ENCODE data around the gene TERC. TPM values are rescaled to one million over a fixed set of nuclear protein-coding genes. Genes with fewer than 3 reads are reported as not detected.

TERC gene
- total RNA-seq, 2 experiments from 2014 or later, result 11.5 to 19.2 TPM

GRCh38 chr3:169769287-169770181 lies 4.7 kb upstream of the TERC start, which contains the start of gene ACTRT3:
Gene ACTRT3 (minus strand): TSS chr3:169769561. CDS start chr3:169769520, 41 bp downstream.
- Mint-ChIP-seq H3K27me3 (no peaks in the 10 kb centered on the region), H3K4me3 (peak within 1 kb of the TSS; percentile 87), H3K9me3 (no peaks in the 10 kb centered on the region), H3K36me3 (peaks cover 4% of the 10 kb centered on the region), H3K27ac (peak within 1 kb of the TSS; percentile 79), H3K4me1 (ENCODE audit: low read depth) (peaks cover 21% of the 10 kb centered on the region)
- ChIA-PET CTCF (interaction anchor here (1.3 kb wide), 1 partner anchor 9 kb away, joined by 3 read pairs; no protein-coding TSS in a partner anchor), POLR2A (interaction anchor here (0.7 kb wide), 1 partner anchor 198 kb away, joined by 3 read pairs; no protein-coding TSS in a partner anchor)
- intact Hi-C loops (cut with micrococcal nuclease), result loop anchor here (10.0 kb wide), 1 partner anchor 655 kb away; no protein-coding TSS in a partner anchor
- DNase-seq, result peak; percentile 74

- Mint-ChIP-seq H3K4me1 (ENCODE audit: low read depth) (peaks cover 23% of the 10 kb centered on the region), H3K36me3 (peaks cover 3% of the 10 kb centered on the region), H3K4me3 (peak overlapping the region; percentile 96), H3K27me3 (no peaks in the 10 kb centered on the region), H3K9me3 (peaks cover 2% of the 10 kb centered on the region), H3K27ac (peak overlapping the region; percentile 99)
- POLR2A ChIA-PET, result interaction anchor here (0.6 to 3.5 kb wide), 3 partner anchors 9 to 202 kb away, joined by 4 to 34 read pairs (median 8); partner anchors contain the start of genes LRRC34, LRRIQ4, MYNN and SEC62
- peak; percentile 80 for DNase-seq
- intact Hi-C loops (cut with micrococcal nuclease), result loop anchor here (2.0 to 10.0 kb wide), 5 partner anchors 202 to 660 kb away; partner anchors contain the start of genes GPR160, PHC3 and SEC62
- CTCF ChIA-PET, result interaction anchor here (0.8 to 4.3 kb wide), 4 partner anchors 8 to 203 kb away, joined by 3 to 22 read pairs (median 6); partner anchors contain the start of genes LRRC34, LRRIQ4, MYNN and SEC62
These were observed 463 bp downstream of the TERC start for GRCh38 chr3:169764312-169764881.

- DNase-seq, result no peak
- POLR2A ChIA-PET, result no interaction called here
These were observed 4.4 kb downstream of the TERC start for GRCh38 chr3:169760479-169760878.

GRCh38 chr3:169759256-169759655 lies 5.6 kb downstream of the TERC start:
- POLR2A ChIA-PET, result no interaction called here
- Mint-ChIP-seq H3K4me3 (peak overlapping the region; percentile 12), H3K36me3 (peaks cover 2% of the 10 kb centered on the region), H3K4me1 (ENCODE audit: low read depth) (peaks cover 30% of the 10 kb centered on the region), H3K27me3 (no peaks in the 10 kb centered on the region), H3K27ac (peak overlapping the region; percentile 76), H3K9me3 (peaks cover 2% of the 10 kb centered on the region)
- intact Hi-C loops (cut with micrococcal nuclease), result loop anchor here (1.0 to 2.0 kb wide), 3 partner anchors 14 to 297 kb away; partner anchors contain the start of gene MYNN
- DNase-seq, result no peak
- CTCF ChIA-PET, result no interaction called here

More at GRCh38 chr3:169760479-169760878, 4.4 kb downstream of the TERC start:
- no peak overlapping the region for H3K27ac Mint-ChIP-seq
- CTCF ChIA-PET, result interaction anchor here (0.7 to 4.3 kb wide), 2 partner anchors 9 to 12 kb away, joined by 3 to 22 read pairs; partner anchors contain the start of genes ACTRT3 and MYNN
- intact Hi-C loops (cut with micrococcal nuclease), result loop anchor here (5.0 to 10.0 kb wide), 2 partner anchors 277 to 664 kb away; partner anchors contain the start of gene GPR160
- peaks cover 36% of the 10 kb centered on the region for H3K4me1 Mint-ChIP-seq (ENCODE audit: low read depth)
- peaks cover 2% of the 10 kb centered on the region for H3K9me3 Mint-ChIP-seq
- no peak overlapping the region for H3K4me3 Mint-ChIP-seq
- peaks cover 3% of the 10 kb centered on the region for H3K36me3 Mint-ChIP-seq
- no peaks in the 10 kb centered on the region for H3K27me3 Mint-ChIP-seq

GRCh38 chr3:169758359-169758994 lies 6.4 kb downstream of the TERC start:
- ChIA-PET CTCF (interaction anchor here (0.9 kb wide), 1 partner anchor 13 kb away, joined by 3 read pairs; no protein-coding TSS in a partner anchor), POLR2A (no interaction called here)
- Mint-ChIP-seq H3K36me3 (no peaks in the 10 kb centered on the region), H3K27ac (peak overlapping the region; percentile 42), H3K4me1 (ENCODE audit: low read depth) (peaks cover 22% of the 10 kb centered on the region), H3K9me3 (peaks cover 2% of the 10 kb centered on the region), H3K4me3 (no peak overlapping the region), H3K27me3 (no peaks in the 10 kb centered on the region)
- intact Hi-C loops (cut with micrococcal nuclease), result loop anchor here (2.0 kb wide), 1 partner anchor 14 kb away; the partner anchor contains the start of gene MYNN
- no peak for DNase-seq

GRCh38 chr3:169755488-169755887 lies 9.4 kb downstream of the TERC start:
- intact Hi-C loops (cut with micrococcal nuclease), result no loop called here
- Mint-ChIP-seq H3K27ac (no peak overlapping the region), H3K36me3 (no peaks in the 10 kb centered on the region)

GRCh38 chr3:169754711-169755110 lies 10.1 kb downstream of the TERC start:
- no peak for DNase-seq
- no peaks in the 10 kb centered on the region for H3K9me3 Mint-ChIP-seq
- H3K27ac Mint-ChIP-seq, result no peak overlapping the region
- no peaks in the 10 kb centered on the region for H3K36me3 Mint-ChIP-seq
- no peak overlapping the region for H3K4me3 Mint-ChIP-seq
- CTCF ChIA-PET, result no interaction called here
- H3K4me1 Mint-ChIP-seq (ENCODE audit: low read depth), result peaks cover 16% of the 10 kb centered on the region
- POLR2A ChIA-PET, result no interaction called here
- intact Hi-C loops (cut with micrococcal nuclease), result no loop called here
- H3K27me3 Mint-ChIP-seq, result peaks cover 2% of the 10 kb centered on the region

More at GRCh38 chr3:169755488-169755887, 9.4 kb downstream of the TERC start:
- H3K27me3 Mint-ChIP-seq, result peaks cover 2% of the 10 kb centered on the region
- ChIA-PET POLR2A (no interaction called here), CTCF (no interaction called here)
- peaks cover 16% of the 10 kb centered on the region for H3K4me1 Mint-ChIP-seq (ENCODE audit: low read depth)
- no peak overlapping the region for H3K4me3 Mint-ChIP-seq
- no peaks in the 10 kb centered on the region for H3K9me3 Mint-ChIP-seq
- DNase-seq, result no peak

GRCh38 chr3:169751875-169752274 lies 13.0 kb downstream of the TERC start:
- Mint-ChIP-seq H3K4me3 (no peak overlapping the region), H3K9me3 (no peaks in the 10 kb centered on the region), H3K4me1 (ENCODE audit: low read depth) (peaks cover 9% of the 10 kb centered on the region), H3K36me3 (no peaks in the 10 kb centered on the region), H3K27me3 (peaks cover 13% of the 10 kb centered on the region), H3K27ac (no peak overlapping the region)
- ChIA-PET POLR2A (no interaction called here), CTCF (no interaction called here)
- intact Hi-C loops (cut with micrococcal nuclease), result no loop called here
- no peak for DNase-seq

- POLR2A ChIA-PET, result no interaction called here
- Mint-ChIP-seq H3K27me3 (peaks cover 20% of the 10 kb centered on the region), H3K4me1 (ENCODE audit: low read depth) (peaks cover 7% of the 10 kb centered on the region), H3K36me3 (no peaks in the 10 kb centered on the region), H3K27ac (no peak overlapping the region), H3K4me3 (no peak overlapping the region), H3K9me3 (no peaks in the 10 kb centered on the region)
- CTCF ChIA-PET, result no interaction called here
- DNase-seq, result no peak
- intact Hi-C loops (cut with micrococcal nuclease), result no loop called here
These were observed 14.2 kb downstream of the TERC start for GRCh38 chr3:169750665-169751064.

GRCh38 chr3:169748670-169749069 lies 16.2 kb downstream of the TERC start:
- no peak overlapping the region for H3K27ac Mint-ChIP-seq
- CTCF ChIA-PET, result no interaction called here
- peaks cover 11% of the 10 kb centered on the region for H3K4me1 Mint-ChIP-seq (ENCODE audit: low read depth)
- POLR2A ChIA-PET, result no interaction called here
- H3K4me3 Mint-ChIP-seq, result no peak overlapping the region
- H3K27me3 Mint-ChIP-seq, result peaks cover 20% of the 10 kb centered on the region
- intact Hi-C loops (cut with micrococcal nuclease), result loop anchor here (10.0 kb wide), 1 partner anchor 184 kb away; no protein-coding TSS in a partner anchor
- no peaks in the 10 kb centered on the region for H3K36me3 Mint-ChIP-seq
- DNase-seq, result no peak
- H3K9me3 Mint-ChIP-seq, result no peaks in the 10 kb centered on the region

- no peak for DNase-seq
- Mint-ChIP-seq H3K27ac (no peak overlapping the region), H3K36me3 (no peaks in the 10 kb centered on the region), H3K9me3 (no peaks in the 10 kb centered on the region), H3K4me3 (no peak overlapping the region), H3K4me1 (ENCODE audit: low read depth) (peaks cover 11% of the 10 kb centered on the region), H3K27me3 (peaks cover 20% of the 10 kb centered on the region)
- intact Hi-C loops (cut with micrococcal nuclease), result loop anchor here (2.0 to 10.0 kb wide), 2 partner anchors 82 to 182 kb away; no protein-coding TSS in a partner anchor
- POLR2A ChIA-PET, result no interaction called here
- CTCF ChIA-PET, result no interaction called here
These were observed 17.9 kb downstream of the TERC start for GRCh38 chr3:169746924-169747323.

Measured in activated CD4-positive, alpha-beta memory T cell treated with anti-CD3 and anti-CD28 coated beads for 36 hours (primary cell).